CD4-positive, alpha-beta memory T cell (primary cell): ENCODE measurements around the gene THBS3. TPM values are rescaled to one million over a fixed set of nuclear protein-coding genes. Genes with fewer than 3 reads are reported as not detected.
"Not testable (repeated sequence)": the region's sequence is repeated elsewhere in the genome, so short reads cannot be mapped to it uniquely, and the experiment has no call there.

Source experiments
- CTCF ChIA-PET: fragments of 350-600 bp; sonication (Branson Sonifier 250); formaldehyde crosslinking; loops from one replicate; lab custom pipeline; 2021; ENCODE audit warnings: inconsistent platforms; ENCODE audit not compliant: partially characterized antibody; lab: Charles Lee
- POLR2A ChIA-PET: fragments of 350-600 bp; sonication (Branson Sonifier 250); formaldehyde crosslinking; loops from one replicate; lab custom pipeline; 2021; ENCODE audit not compliant: partially characterized antibody; lab: Charles Lee
- DNase-seq, 5 donors: peaks; one replicate each; pipeline versions ENCODE4 v3.0.0 to v3.0.0-alpha.2; 2020 to 2022; ENCODE audit warnings: mixed read lengths in 1 of 5
- H3K27ac ChIP-seq: one replicate; pipeline ENCODE4 v1.7.0; 2013; ENCODE audit warnings: low read depth, low read length
- H3K27me3 ChIP-seq: 2 replicates; pipeline ENCODE4 v1.7.0; 2013; ENCODE audit warnings: mild to moderate bottlenecking, low read length, moderate library complexity; ENCODE audit not compliant: insufficient read depth
- H3K36me3 ChIP-seq: 2 replicates; pipeline ENCODE4 v1.7.0; 2013; ENCODE audit warnings: mild to moderate bottlenecking, low read length, moderate library complexity; ENCODE audit not compliant: insufficient read depth
- H3K4me1 ChIP-seq: 2 replicates; pipeline ENCODE4 v1.7.0; 2013; ENCODE audit warnings: mild to moderate bottlenecking, low read length, moderate library complexity; ENCODE audit not compliant: insufficient read depth
- H3K4me3 ChIP-seq, 2 donors: one replicate each; pipeline ENCODE4 v1.7.0; 2013; ENCODE audit warnings: low read length in 2 of 2, mild to moderate bottlenecking in 1 of 2
- H3K9me3 ChIP-seq, 2 donors: one replicate each; pipeline ENCODE4 v1.7.0; 2013; ENCODE audit warnings: low read length in 2 of 2, control low read depth in 1 of 2; ENCODE audit not compliant: control insufficient read depth in 1 of 2
- H3K27ac Mint-ChIP-seq, 7 donors: one replicate each; pipeline ENCODE4 v1.8.0; 2020 to 2021; ENCODE audit warnings: mixed read lengths in 7 of 7, mild to moderate bottlenecking in 6 of 7, inconsistent platforms in 3 of 7, moderate library complexity in 3 of 7
- H3K27me3 Mint-ChIP-seq, 2 donors: one replicate each; pipeline ENCODE4 v1.8.0; 2020 to 2021; ENCODE audit warnings: mixed read lengths in 2 of 2
- H3K36me3 Mint-ChIP-seq, 2 donors: one replicate each; pipeline ENCODE4 v1.8.0; 2020 to 2021; ENCODE audit warnings: mixed read lengths in 2 of 2, inconsistent platforms in 1 of 2, mild to moderate bottlenecking in 1 of 2
- H3K4me1 Mint-ChIP-seq, 4 donors: one replicate each; pipeline ENCODE4 v1.8.0; 2020 to 2021; ENCODE audit warnings: mixed read lengths in 4 of 4, mild to moderate bottlenecking in 1 of 4
- H3K4me3 Mint-ChIP-seq, 8 donors: one replicate each; pipeline ENCODE4 v1.8.0; 2020 to 2021; ENCODE audit warnings: mixed read lengths in 8 of 8, mild to moderate bottlenecking in 7 of 8, moderate library complexity in 6 of 8, inconsistent platforms in 3 of 8
- H3K9me3 Mint-ChIP-seq, 8 donors: one replicate each; pipeline ENCODE4 v1.8.0; 2020 to 2021; ENCODE audit warnings: mixed read lengths in 8 of 8, mild to moderate bottlenecking in 5 of 8, inconsistent platforms in 3 of 8, moderate library complexity in 1 of 8
- intact Hi-C: fragments of 100-400 bp; cut with micrococcal nuclease; formaldehyde crosslinking; loops from one replicate; pipeline ENCODE4 v1.15.1; 2023
- polyA plus RNA-seq, 2 donors: library from polyadenylated mRNA; unstranded; fragments of 300-500 nt; fragmentation: Illumina TruSeq; gene quantifications; one replicate each; pipeline ENCODE4 v1.2.3, GENCODE V29; 2021
- total RNA-seq, 2 experiments: library from RNA; stranded (reverse); gene quantifications; one replicate each; pipeline ENCODE4 v1.2.3, GENCODE V29; 2021

THBS3 gene
- total and polyA plus RNA-seq, 4 experiments from 2014 or later: 6.1 to 33.5 (median 18.8) TPM

GRCh38 chr1:155196893-155197638 is 10.6 kb downstream of the THBS3 start:
- peak overlapping the region in 6 of 7 donors; percentile 47 to 90 (median 75) for H3K27ac Mint-ChIP-seq
- peaks cover 3 to 4% of the 10 kb centered on the region in 2 donors for H3K36me3 Mint-ChIP-seq
- H3K9me3 Mint-ChIP-seq: peaks cover 0 to 3% (median 0%) of the 10 kb centered on the region in 8 donors
- H3K4me3 Mint-ChIP-seq: peak overlapping the region in 1 of 8 donors; percentile 35
- Histone ChIP-seq H3K27me3 (no peaks in the 10 kb centered on the region), H3K9me3 (no peaks in the 10 kb centered on the region), H3K4me3 (no peak overlapping the region), H3K27ac (no peak overlapping the region), H3K4me1 (peaks cover 25% of the 10 kb centered on the region), H3K36me3 (no peaks in the 10 kb centered on the region)
- H3K4me1 Mint-ChIP-seq: peaks cover 19 to 36% (median 21%) of the 10 kb centered on the region in 4 donors
- DNase-seq: peak in 1 of 5 donors; percentile 37
- no peaks in the 10 kb centered on the region for H3K27me3 Mint-ChIP-seq
- ChIA-PET POLR2A (no interaction called here), CTCF (interaction anchor here (1.0 to 1.5 kb wide), 4 partner anchors 10 to 127 kb away, joined by 3 to 6 read pairs (median 4); partner anchors contain the start of genes KRTCAP2 and THBS3)
- intact Hi-C loops: no loop called here

- Mint-ChIP-seq H3K27ac (peak overlapping the region; percentile 63 to 95 (median 92)), H3K4me3 (peak overlapping the region in 6 of 8 donors; percentile 15 to 39 (median 26)), H3K4me1 (peaks cover 19 to 38% (median 24%) of the 10 kb centered on the region in 4 donors), H3K9me3 (peaks cover 0 to 3% (median 0%) of the 10 kb centered on the region in 8 donors), H3K27me3 (no peaks in the 10 kb centered on the region), H3K36me3 (peaks cover 3 to 4% of the 10 kb centered on the region in 2 donors)
- POLR2A ChIA-PET: interaction anchor here (1.2 kb wide), 1 partner anchor 19 kb away, joined by 3 read pairs; no protein-coding TSS in a partner anchor
- CTCF ChIA-PET: interaction anchor here (1.0 to 1.5 kb wide), 3 partner anchors 11 to 128 kb away, joined by 3 to 6 read pairs (median 5); partner anchors contain the start of gene KRTCAP2
- intact Hi-C loops: no loop called here
- Histone ChIP-seq H3K4me3 (no peak overlapping the region), H3K27me3 (no peaks in the 10 kb centered on the region), H3K9me3 (no peaks in the 10 kb centered on the region), H3K36me3 (no peaks in the 10 kb centered on the region), H3K27ac (no peak overlapping the region), H3K4me1 (peaks cover 27% of the 10 kb centered on the region)
- DNase-seq: peak in 1 of 5 donors; percentile 28
Observed at GRCh38 chr1:155196103-155196892, 11.4 kb downstream of the THBS3 start.

- Histone ChIP-seq H3K4me3 (no peak overlapping the region), H3K36me3 (no peaks in the 10 kb centered on the region), H3K4me1 (peaks cover 27% of the 10 kb centered on the region), H3K27ac (peak overlapping the region; percentile 67), H3K9me3 (no peaks in the 10 kb centered on the region), H3K27me3 (no peaks in the 10 kb centered on the region)
- peak in 1 of 5 donors; percentile 24 for DNase-seq
- intact Hi-C loops: no loop called here
- Mint-ChIP-seq H3K36me3 (peaks cover 3 to 4% of the 10 kb centered on the region in 2 donors), H3K27ac (peak overlapping the region; percentile 90 to 95 (median 92)), H3K4me1 (peaks cover 19 to 38% (median 24%) of the 10 kb centered on the region in 4 donors), H3K4me3 (peak overlapping the region; percentile 29 to 86 (median 74)), H3K9me3 (peaks cover 0 to 3% (median 0%) of the 10 kb centered on the region in 8 donors), H3K27me3 (no peaks in the 10 kb centered on the region)
- CTCF ChIA-PET: interaction anchor here (1.4 to 3.8 kb wide), 7 partner anchors 11 to 52 kb away, joined by 3 to 145 read pairs (median 14); partner anchors contain the start of genes KRTCAP2, MTX1, THBS3 and TRIM46
- POLR2A ChIA-PET: interaction anchor here (0.7 to 3.8 kb wide), 13 partner anchors 10 to 587 kb away, joined by 3 to 58 read pairs (median 8); partner anchors contain the start of genes KRTCAP2, MTX1, SCAMP3 and THBS3
Observed at GRCh38 chr1:155195201-155196102, 12.2 kb downstream of the THBS3 start.

GRCh38 chr1:155193991-155194240 is 13.8 kb downstream of the THBS3 start:
- peak overlapping the region; percentile 87 to 97 (median 92) for H3K4me3 Mint-ChIP-seq
- not testable (repeated sequence) for H3K36me3 ChIP-seq, DNase-seq, H3K9me3 ChIP-seq, H3K27me3 ChIP-seq, H3K27me3 Mint-ChIP-seq, H3K9me3 Mint-ChIP-seq, H3K36me3 Mint-ChIP-seq
- ChIA-PET CTCF (interaction anchor here (0.8 to 3.8 kb wide), 22 partner anchors 9 to 145 kb away, joined by 3 to 145 read pairs (median 4); partner anchors contain the start of genes ADAM15, KRTCAP2, MTX1 and THBS3), POLR2A (interaction anchor here (0.7 to 3.8 kb wide), 22 partner anchors 12 to 1216 kb away, joined by 3 to 58 read pairs (median 5); partner anchors contain the start of genes ADAM15, CLK2, FLAD1 and JTB)
- Histone ChIP-seq H3K4me3 (peak overlapping the region; percentile 58 to 73), H3K27ac (peak overlapping the region; percentile 67), H3K4me1 (peaks cover 27% of the 10 kb centered on the region)
- peak overlapping the region; percentile 91 to 99 (median 98) for H3K27ac Mint-ChIP-seq
- H3K4me1 Mint-ChIP-seq: peaks cover 19 to 38% (median 24%) of the 10 kb centered on the region in 4 donors
- intact Hi-C loops: loop anchor here (1.0 to 5.0 kb wide), 5 partner anchors 13 to 113 kb away; partner anchors contain the start of genes FDPS and THBS3

GRCh38 chr1:155193275-155193990 is 14.3 kb downstream of the THBS3 start:
- no peaks in the 10 kb centered on the region for H3K36me3 ChIP-seq
- ChIA-PET CTCF (interaction anchor here (0.6 to 3.8 kb wide), 25 partner anchors 9 to 812 kb away, joined by 3 to 145 read pairs (median 4); partner anchors contain the start of genes ADAM15, KRTCAP2, MTX1 and THBS3), POLR2A (interaction anchor here (0.6 to 3.8 kb wide), 23 partner anchors 12 to 1216 kb away, joined by 3 to 58 read pairs (median 5); partner anchors contain the start of genes ADAM15, CLK2, FLAD1 and JTB)
- H3K27ac ChIP-seq: peak overlapping the region; percentile 67
- Mint-ChIP-seq H3K36me3 (peaks cover 0 to 2% of the 10 kb centered on the region in 2 donors), H3K4me3 (peak overlapping the region; percentile 87 to 97 (median 92)), H3K4me1 (peaks cover 19 to 38% (median 24%) of the 10 kb centered on the region in 4 donors), H3K27me3 (no peaks in the 10 kb centered on the region), H3K9me3 (peaks cover 0 to 3% (median 0%) of the 10 kb centered on the region in 8 donors), H3K27ac (peak overlapping the region; percentile 91 to 99 (median 98))
- no peaks in the 10 kb centered on the region for H3K9me3 ChIP-seq
- H3K4me3 ChIP-seq: peak overlapping the region; percentile 58 to 73
- DNase-seq: peak; percentile 60 to 72 (median 62)
- peaks cover 27% of the 10 kb centered on the region for H3K4me1 ChIP-seq
- H3K27me3 ChIP-seq: no peaks in the 10 kb centered on the region
- intact Hi-C loops: loop anchor here (1.0 to 5.0 kb wide), 3 partner anchors 17 to 114 kb away; partner anchors contain the start of gene FDPS
